Midbrain (tissue), 1 donor: ENCODE measurements around the gene ARHGEF4.

ENCODE experiments used
- DNase-seq: peaks from one replicate; lab custom pipeline; 2025; lab: John Stamatoyannopoulos, UW

The ARHGEF4 gene

GRCh38 chr2:130851624-130852382 lies 15.1 kb downstream of the ARHGEF4 start:
- DNase-seq: no peak

- DNase-seq: no peak
Measured at GRCh38 chr2:130852521-130853115, 15.9 kb downstream of the ARHGEF4 start.

DNA sequence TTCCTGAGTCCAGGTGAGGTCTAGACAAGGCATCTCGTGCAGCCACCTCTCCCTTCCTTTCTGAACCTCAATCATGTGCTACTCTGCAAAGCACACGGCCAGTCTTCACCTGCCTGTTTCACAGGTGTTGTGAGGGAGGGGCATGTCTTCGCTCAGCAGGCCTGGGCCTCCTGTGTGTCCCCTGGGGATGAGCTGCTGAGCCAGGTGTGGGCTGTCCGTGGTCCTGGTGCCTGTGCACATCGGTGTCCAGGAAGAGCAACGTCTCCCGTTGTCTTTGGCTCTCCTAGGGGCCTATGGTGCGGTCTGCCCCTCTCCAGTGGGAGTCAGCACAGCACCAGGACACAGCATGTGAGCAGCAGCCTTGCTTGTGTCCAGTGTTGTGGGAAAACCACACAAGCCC lies 16.7 kb downstream of the ARHGEF4 start:
- no peak for DNase-seq

GRCh38 chr2:130854301-130854700 lies 17.6 kb downstream of the ARHGEF4 start:
- no peak for DNase-seq

GRCh38 chr2:130864830-130865800 lies 28.4 kb downstream of the ARHGEF4 start:
- no peak for DNase-seq

DNA sequence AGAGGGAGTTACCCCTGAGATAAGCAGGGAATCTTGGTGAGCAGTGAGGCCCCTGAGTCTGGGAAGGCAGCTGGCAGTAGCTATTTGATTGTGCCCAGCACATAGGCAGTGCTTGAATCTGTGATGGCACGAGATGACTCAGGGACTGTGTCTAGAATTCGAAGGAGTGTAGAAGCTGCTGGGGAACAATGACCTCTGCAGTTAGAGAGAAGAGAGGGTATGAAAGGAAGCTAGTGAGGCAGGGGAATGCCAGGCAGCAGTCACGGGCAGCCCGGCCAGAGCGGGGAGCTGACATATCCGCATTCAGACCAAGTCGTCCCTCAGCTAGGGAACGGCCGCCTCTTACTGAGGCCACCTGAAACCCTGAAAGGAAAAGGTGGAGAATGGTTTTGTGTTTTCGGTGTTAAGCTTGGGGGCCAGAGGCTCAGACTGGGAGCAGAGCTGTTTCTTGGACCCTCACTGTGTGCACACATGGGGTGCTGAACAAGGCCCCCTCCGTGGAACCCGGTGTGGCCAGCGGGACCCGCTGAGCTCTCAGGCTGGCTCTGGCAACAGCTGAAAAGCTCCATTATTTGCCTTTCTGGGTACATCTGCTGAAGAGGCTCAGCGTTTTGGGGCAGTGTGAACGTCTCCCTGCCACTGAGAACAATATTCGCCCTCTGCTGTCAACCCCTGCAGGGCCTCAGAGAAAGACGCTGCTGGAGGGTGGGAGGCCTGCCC lies 32.9 kb downstream of the ARHGEF4 start:
- peak; percentile 82 for DNase-seq

- DNase-seq: no peak
Measured at GRCh38 chr2:130870161-130870485, 33.4 kb downstream of the ARHGEF4 start.

- DNase-seq: no peak
Measured at GRCh38 chr2:130870779-130871178, 34.1 kb downstream of the ARHGEF4 start.

- peak; percentile 28 for DNase-seq
Measured at GRCh38 chr2:130871843-130872740, 35.4 kb downstream of the ARHGEF4 start.

- no peak for DNase-seq
Measured at GRCh38 chr2:130872741-130873125, 36.0 kb downstream of the ARHGEF4 start.

GRCh38 chr2:130873700-130874346 lies 37.1 kb downstream of the ARHGEF4 start:
- DNase-seq: peak; percentile 80

GRCh38 chr2:130874512-130874911 lies 37.8 kb downstream of the ARHGEF4 start:
- DNase-seq: no peak

- no peak for DNase-seq
Measured at GRCh38 chr2:130875935-130876334, 39.2 kb downstream of the ARHGEF4 start.

DNA sequence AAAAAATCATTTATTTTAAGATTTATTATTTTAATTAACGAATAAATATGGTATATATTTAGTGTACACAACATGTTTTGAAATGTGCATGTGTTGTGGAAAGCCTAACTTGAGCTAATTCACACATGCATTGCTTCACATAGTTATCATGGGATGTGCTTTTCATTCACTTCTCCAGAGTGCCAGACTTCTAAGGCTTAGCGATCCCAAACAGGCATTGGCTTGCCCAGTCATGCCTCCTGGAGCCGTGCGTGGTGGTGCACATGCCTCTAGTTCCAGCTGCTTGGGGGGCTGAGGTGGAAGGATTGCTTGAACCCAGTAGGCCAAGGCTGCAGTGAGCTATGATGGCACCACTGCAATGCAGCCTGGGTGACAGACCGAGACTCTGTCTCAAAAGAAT lies 40.5 kb downstream of the ARHGEF4 start:
- DNase-seq: no peak

DNA sequence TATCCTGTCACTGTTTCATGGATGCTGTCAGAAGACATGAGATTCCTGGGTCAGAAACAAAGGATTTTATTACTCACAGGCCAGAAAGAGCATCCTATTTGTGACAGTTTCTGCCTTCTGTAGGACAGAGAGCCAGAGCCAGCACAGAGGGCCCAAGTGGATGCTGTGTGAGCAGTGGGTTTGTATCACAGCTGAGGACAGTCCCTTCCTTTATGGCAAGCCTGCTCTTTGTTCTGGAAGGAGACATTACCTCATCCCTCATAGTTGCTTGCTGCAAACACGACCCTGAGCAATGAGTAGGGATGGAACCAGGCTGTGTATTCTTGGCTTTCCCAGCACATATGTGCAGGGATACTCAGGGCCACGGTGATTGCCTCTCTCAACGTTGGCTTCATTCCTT lies 41.6 kb downstream of the ARHGEF4 start:
- peak; percentile 30 for DNase-seq

DNA sequence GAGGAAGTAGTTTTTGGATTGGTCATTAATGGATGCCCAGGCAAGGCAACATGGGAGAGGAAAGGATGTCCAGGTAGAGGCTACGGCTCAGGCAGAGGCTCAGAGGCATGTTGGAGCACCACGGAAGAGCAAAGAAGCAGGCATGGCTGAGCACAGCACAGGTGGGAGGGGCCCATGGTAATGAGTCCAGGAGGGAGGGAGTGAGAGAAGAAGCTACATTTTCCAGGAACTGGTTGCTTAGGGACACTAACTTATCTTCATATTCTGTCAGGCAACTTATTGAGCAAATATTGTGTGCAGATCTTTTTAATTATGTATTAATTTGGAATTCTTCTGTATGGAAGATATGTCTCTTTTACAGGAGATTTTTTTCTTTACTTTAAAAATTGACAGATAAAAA lies 42.2 kb downstream of the ARHGEF4 start:
- no peak for DNase-seq

DNA sequence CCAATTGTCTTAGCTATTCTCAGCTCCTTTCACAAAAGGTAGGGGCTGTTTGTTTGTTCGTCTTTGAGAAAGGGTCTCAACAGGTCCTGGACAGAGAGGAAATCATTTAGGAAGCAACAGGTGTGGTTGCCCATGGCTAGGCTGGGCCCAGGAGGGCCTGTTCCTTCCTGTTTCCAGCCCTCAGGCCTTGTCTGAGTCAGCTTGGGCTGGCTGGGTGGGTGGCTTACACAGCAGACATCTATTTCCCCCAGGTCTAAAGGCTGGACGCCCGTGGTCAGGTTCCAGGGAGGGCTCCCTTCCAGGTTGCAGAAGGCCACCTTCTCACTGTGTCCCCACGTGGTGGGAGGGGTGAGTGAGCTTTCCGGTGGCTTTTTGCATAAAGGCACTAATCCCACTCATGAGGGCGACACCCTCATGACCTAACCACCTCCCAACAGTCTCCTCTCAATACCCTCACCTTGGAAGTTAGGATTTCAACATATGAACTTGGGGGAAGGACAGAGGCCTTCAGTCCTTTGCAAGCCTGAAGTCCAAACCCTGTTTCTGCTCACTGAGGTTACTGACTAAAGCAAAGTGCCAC lies 45.5 kb downstream of the ARHGEF4 start:
- DNase-seq: no peak

DNA sequence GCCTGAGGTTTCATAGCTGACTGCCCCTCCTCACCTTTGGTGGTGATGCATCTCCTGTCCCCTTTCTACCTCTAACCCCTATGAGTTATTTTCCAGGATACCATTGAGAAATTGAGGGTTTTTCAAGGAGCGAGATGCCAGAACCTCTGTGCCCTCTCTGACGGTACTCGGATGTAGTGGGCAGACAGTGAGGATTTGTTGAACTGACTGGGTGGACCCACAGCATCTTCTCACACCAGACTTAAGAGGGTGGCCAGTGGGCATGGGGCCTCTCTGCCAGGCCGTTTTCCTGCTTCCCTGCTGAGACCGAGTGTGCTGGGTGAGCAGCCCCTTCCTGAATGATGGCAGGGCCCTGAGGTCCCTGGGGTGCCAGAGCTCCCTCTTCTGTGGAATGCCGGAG lies 46.3 kb downstream of the ARHGEF4 start:
- no peak for DNase-seq

GRCh38 chr2:130883496-130883895 lies 46.8 kb downstream of the ARHGEF4 start:
- DNase-seq: no peak

- DNase-seq: no peak
Measured at GRCh38 chr2:130884013-130884412, 47.3 kb downstream of the ARHGEF4 start.
